ENCODE measurements around the gene AMIGO2.
"Not testable (repeated sequence)": the region's sequence is repeated elsewhere in the genome, so short reads cannot be mapped to it uniquely, and the experiment has no call there.

AMIGO2 gene

GRCh38 chr12:47071241-47071852, 8.4 kb downstream of the AMIGO2 start:
- DNase-seq, result no peak

GRCh38 chr12:47070310-47070709, 9.4 kb downstream of the AMIGO2 start:
- DNase-seq, result no peak

- DNase-seq, result no peak
Observed at GRCh38 chr12:47068539-47068938, 11.2 kb downstream of the AMIGO2 start.

- no peak for DNase-seq
Observed at GRCh38 chr12:47067771-47068431, 11.9 kb downstream of the AMIGO2 start.

GRCh38 chr12:47067176-47067575, 12.6 kb downstream of the AMIGO2 start:
- no peak for DNase-seq

- no peak for DNase-seq
Observed at GRCh38 chr12:47066278-47067025, 13.3 kb downstream of the AMIGO2 start.

- no peak for DNase-seq
Observed at GRCh38 chr12:47065546-47065945, 14.2 kb downstream of the AMIGO2 start.

GRCh38 chr12:47058640-47059039, 21.1 kb downstream of the AMIGO2 start:
- not testable (repeated sequence) for DNase-seq

- not testable (repeated sequence) for DNase-seq
Observed at GRCh38 chr12:47056944-47057343, 22.8 kb downstream of the AMIGO2 start.

GRCh38 chr12:47055856-47056255, 23.9 kb downstream of the AMIGO2 start:
- DNase-seq, result not testable (repeated sequence)

GRCh38 chr12:47054659-47055058, 25.1 kb downstream of the AMIGO2 start:
- no peak for DNase-seq

GRCh38 chr12:47053961-47054360, 25.8 kb downstream of the AMIGO2 start:
- no peak for DNase-seq

- DNase-seq, result no peak
Observed at GRCh38 chr12:47052274-47052673, 27.5 kb downstream of the AMIGO2 start.

GRCh38 chr12:47051291-47051690, 28.5 kb downstream of the AMIGO2 start:
- DNase-seq, result not testable (repeated sequence)

- DNase-seq, result no peak
Observed at GRCh38 chr12:47048541-47048940, 31.2 kb downstream of the AMIGO2 start.

- no peak for DNase-seq
Observed at GRCh38 chr12:47041327-47041726, 38.4 kb downstream of the AMIGO2 start.

- no peak for DNase-seq
Observed at GRCh38 chr12:47039756-47040155, 40.0 kb downstream of the AMIGO2 start.

- DNase-seq, result no peak
Observed at GRCh38 chr12:47039079-47039478, 40.7 kb downstream of the AMIGO2 start.

GRCh38 chr12:47038270-47038748, 41.5 kb downstream of the AMIGO2 start:
- DNase-seq, result no peak

- no peak for DNase-seq
Observed at GRCh38 chr12:47035484-47035883, 44.3 kb downstream of the AMIGO2 start.

- DNase-seq, result no peak
Observed at GRCh38 chr12:47034661-47035060, 45.1 kb downstream of the AMIGO2 start.

- no peak for DNase-seq
Observed at GRCh38 chr12:47033789-47034555, 45.8 kb downstream of the AMIGO2 start.

GRCh38 chr12:47033081-47033480, 46.7 kb downstream of the AMIGO2 start:
- DNase-seq, result no peak
